Peyer's patch (tissue), 4 donors: ENCODE data around the gene KCMF1. TPM values are rescaled to one million over a fixed set of nuclear protein-coding genes. Genes with fewer than 3 reads are reported as not detected.

Experiments used
- DNase-seq, 3 donors: peaks; one replicate each; pipeline ENCODE4 v3.0.0-alpha.2; 2017 to 2019
- H3K27ac ChIP-seq, 4 donors: fragments of 200-600 bp; sonication (generic); one replicate each; pipeline ENCODE4 v1.5.1; 2016 to 2019
- H3K27me3 ChIP-seq, 2 donors: fragments of 200-600 bp; sonication (generic); one replicate each; pipeline ENCODE4 v1.5.1; 2019
- H3K36me3 ChIP-seq, 3 donors: fragments of 200-600 bp; sonication (generic); one replicate each; pipeline ENCODE4 v1.5.1; 2016 to 2019
- H3K4me1 ChIP-seq, 4 donors: fragments of 200-600 bp; sonication (generic); one replicate each; pipeline ENCODE4 v1.5.1; 2016 to 2019
- H3K4me3 ChIP-seq, 4 donors: fragments of 200-600 bp; sonication (generic); 1 replicate in 3 of 4; 2 replicates in 1 of 4; pipeline ENCODE4 v1.5.1; 2016 to 2019; ENCODE audit warnings: mild to moderate bottlenecking in 1 of 4
- H3K9me3 ChIP-seq, 4 donors: fragments of 200-600 bp; sonication (generic); one replicate each; pipeline ENCODE4 v1.5.1; 2016 to 2019; ENCODE audit warnings: mild to moderate bottlenecking in 1 of 4
- POLR2A ChIP-seq, 2 donors: fragments of 450-650 bp; IDR thresholded peaks; one replicate each; pipeline ENCODE4 v1.5.1; 2017; ENCODE audit warnings: antibody characterized with exemption in 2 of 2, mild to moderate bottlenecking in 2 of 2, moderate library complexity in 2 of 2
- total RNA-seq, 4 donors: library from RNA; depleted of rRNA; stranded (reverse); fragments of >200 nt; gene quantifications; one replicate each; pipeline ENCODE4 v1.1.0, GENCODE V29; 2016
- TF ChIP-seq, protein P1 (sequence below), 6 experiments: fragments of 450-650 bp in 4 of 6; fragments of 200-600 bp in 2 of 6; sonication (generic) in 1 of 6; IDR thresholded peaks; one replicate each; pipeline ENCODE4 v1.5.1; 2017 to 2019; ENCODE audit warnings: antibody characterized with exemption in 6 of 6, mild to moderate bottlenecking in 3 of 6, moderate library complexity in 1 of 6

Gene KCMF1
- total RNA-seq, 4 donors from 2014 or later: 28.1 to 66.5 (median 44.3) TPM

- H3K27me3 ChIP-seq: no peaks in the 10 kb centered on the region
Measured at GRCh38 chr2:84969511-84970209, 1.3 kb upstream of the KCMF1 start.

GRCh38 chr2:84970210-84970867 is 622 bp upstream of the KCMF1 start:
- H3K9me3 ChIP-seq: no peaks in the 10 kb centered on the region
- peak overlapping the region; percentile 97 to 100 (median 98) for H3K27ac ChIP-seq
- peaks cover 0 to 15% (median 0%) of the 10 kb centered on the region in 3 donors for H3K36me3 ChIP-seq
- DNase-seq: peak; percentile 59 to 84 (median 83)
- no peaks in the 10 kb centered on the region for H3K27me3 ChIP-seq
- peak overlapping the region; percentile 55 to 98 (median 90) for H3K4me3 ChIP-seq
- TF ChIP-seq, protein P1, sequence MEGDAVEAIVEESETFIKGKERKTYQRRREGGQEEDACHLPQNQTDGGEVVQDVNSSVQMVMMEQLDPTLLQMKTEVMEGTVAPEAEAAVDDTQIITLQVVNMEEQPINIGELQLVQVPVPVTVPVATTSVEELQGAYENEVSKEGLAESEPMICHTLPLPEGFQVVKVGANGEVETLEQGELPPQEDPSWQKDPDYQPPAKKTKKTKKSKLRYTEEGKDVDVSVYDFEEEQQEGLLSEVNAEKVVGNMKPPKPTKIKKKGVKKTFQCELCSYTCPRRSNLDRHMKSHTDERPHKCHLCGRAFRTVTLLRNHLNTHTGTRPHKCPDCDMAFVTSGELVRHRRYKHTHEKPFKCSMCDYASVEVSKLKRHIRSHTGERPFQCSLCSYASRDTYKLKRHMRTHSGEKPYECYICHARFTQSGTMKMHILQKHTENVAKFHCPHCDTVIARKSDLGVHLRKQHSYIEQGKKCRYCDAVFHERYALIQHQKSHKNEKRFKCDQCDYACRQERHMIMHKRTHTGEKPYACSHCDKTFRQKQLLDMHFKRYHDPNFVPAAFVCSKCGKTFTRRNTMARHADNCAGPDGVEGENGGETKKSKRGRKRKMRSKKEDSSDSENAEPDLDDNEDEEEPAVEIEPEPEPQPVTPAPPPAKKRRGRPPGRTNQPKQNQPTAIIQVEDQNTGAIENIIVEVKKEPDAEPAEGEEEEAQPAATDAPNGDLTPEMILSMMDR (IDR thresholded peaks at IDR 0.05): peak in 1 of 6 experiments; percentile 7
- peak; percentile 24 to 48 for TF ChIP-seq POLR2A (IDR thresholded peaks at IDR 0.05)
- peaks cover 0 to 44% (median 3%) of the 10 kb centered on the region in 4 donors for H3K4me1 ChIP-seq

More at GRCh38 chr2:84969511-84970209, 1.3 kb upstream of the KCMF1 start:
- H3K4me1 ChIP-seq: peaks cover 0 to 38% (median 3%) of the 10 kb centered on the region in 4 donors
- H3K4me3 ChIP-seq: peak overlapping the region; percentile 55 to 98 (median 90)
- H3K36me3 ChIP-seq: peaks cover 0 to 16% (median 0%) of the 10 kb centered on the region in 3 donors
- no peak for DNase-seq
- no peaks in the 10 kb centered on the region for H3K9me3 ChIP-seq
- TF ChIP-seq, protein P1 (IDR thresholded peaks at IDR 0.05): no peak
- peak overlapping the region; percentile 97 to 100 (median 98) for H3K27ac ChIP-seq

DNA sequence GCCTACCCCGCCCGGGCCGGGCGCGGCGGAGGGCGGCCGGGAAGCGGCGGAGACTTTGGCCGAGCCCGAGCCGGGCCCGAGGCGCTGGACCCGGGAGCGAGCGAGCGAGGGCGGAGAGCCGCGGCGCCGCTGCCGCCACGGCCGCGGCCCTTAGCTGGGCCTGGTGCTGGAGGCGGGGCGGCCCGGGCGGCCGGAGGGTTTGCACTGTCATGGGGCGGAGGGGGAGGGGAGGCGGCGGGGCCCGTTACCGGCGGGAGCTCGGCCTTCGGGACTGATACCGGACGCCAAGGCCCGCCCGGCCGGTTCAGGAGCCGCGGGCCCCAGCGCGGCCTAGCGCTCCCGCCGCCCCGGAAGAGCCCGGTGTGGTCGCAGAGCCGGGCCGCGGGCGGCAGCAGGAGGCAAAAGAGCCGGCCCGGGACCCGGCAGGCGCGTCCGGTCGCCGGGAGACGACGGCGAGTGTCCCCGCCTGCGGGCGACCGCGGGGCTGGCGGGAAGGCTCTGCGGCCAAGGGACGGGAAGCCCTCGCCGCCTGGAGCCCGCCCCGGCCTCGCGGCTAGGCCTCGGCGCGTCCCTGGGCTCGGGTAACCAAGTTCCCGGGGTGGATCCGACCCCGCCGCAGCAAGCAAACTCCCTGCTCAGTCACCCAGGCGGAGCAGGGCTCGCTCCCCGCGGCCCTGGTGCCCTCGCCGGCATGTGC is 697 bp downstream of the KCMF1 start:
- Histone ChIP-seq H3K27ac (peak overlapping the region; percentile 97 to 100 (median 98)), H3K4me3 (peak overlapping the region; percentile 55 to 98 (median 90)), H3K9me3 (no peaks in the 10 kb centered on the region), H3K4me1 (peaks cover 0 to 57% (median 3%) of the 10 kb centered on the region in 4 donors), H3K36me3 (peaks cover 0 to 8% (median 0%) of the 10 kb centered on the region in 3 donors), H3K27me3 (no peaks in the 10 kb centered on the region)
- DNase-seq: peak; percentile 54 to 75 (median 74)
- TF ChIP-seq, protein P1 (IDR thresholded peaks at IDR 0.05): no peak
- TF ChIP-seq POLR2A (IDR thresholded peaks at IDR 0.05): no peak

- no peak for DNase-seq
- peak overlapping the region; percentile 97 to 100 (median 98) for H3K27ac ChIP-seq
- no peaks in the 10 kb centered on the region for H3K27me3 ChIP-seq
- H3K36me3 ChIP-seq: peaks cover 0 to 2% (median 0%) of the 10 kb centered on the region in 3 donors
- no peak for TF ChIP-seq POLR2A (IDR thresholded peaks at IDR 0.05)
- TF ChIP-seq, protein P1 (IDR thresholded peaks at IDR 0.05): no peak
- no peaks in the 10 kb centered on the region for H3K9me3 ChIP-seq
- H3K4me1 ChIP-seq: peaks cover 0 to 57% (median 3%) of the 10 kb centered on the region in 4 donors
- H3K4me3 ChIP-seq: peak overlapping the region; percentile 55 to 98 (median 90)
Measured at GRCh38 chr2:84972207-84972783, 1.3 kb downstream of the KCMF1 start.

DNA sequence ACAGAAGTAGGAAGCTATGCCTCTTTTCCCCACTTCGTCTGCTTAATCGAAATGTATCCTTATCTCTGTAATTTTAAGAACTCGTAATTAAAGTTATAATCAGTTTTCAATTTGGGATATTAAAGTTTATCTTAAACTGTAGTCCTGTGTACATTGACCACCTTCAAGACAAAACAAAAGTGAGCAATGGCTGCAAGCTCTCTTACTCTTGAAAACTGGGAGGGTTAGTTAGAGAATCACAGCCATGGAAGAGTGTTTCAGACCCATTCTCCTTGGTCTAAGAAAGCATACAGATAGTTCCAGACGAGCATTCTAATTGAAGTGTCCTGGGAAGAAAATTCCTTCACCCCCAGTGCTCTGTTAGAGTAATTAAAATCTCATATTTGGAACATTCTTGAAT is 2.0 kb downstream of the KCMF1 start:
- Histone ChIP-seq H3K4me1 (peaks cover 0 to 55% (median 3%) of the 10 kb centered on the region in 4 donors), H3K27ac (peak overlapping the region; percentile 97 to 100 (median 98)), H3K36me3 (peaks cover 0 to under 1% (median 0%) of the 10 kb centered on the region in 3 donors), H3K4me3 (peak overlapping the region in 3 of 4 donors; percentile 89 to 98 (median 92)), H3K9me3 (no peaks in the 10 kb centered on the region), H3K27me3 (no peaks in the 10 kb centered on the region)
- no peak for DNase-seq
- TF ChIP-seq, protein P1 (IDR thresholded peaks at IDR 0.05): no peak
- TF ChIP-seq POLR2A (IDR thresholded peaks at IDR 0.05): no peak
